Stimulated activated CD8-positive, alpha-beta memory T cell treated with anti-CD3 and anti-CD28 coated beads, Interleukin-4, amount 100 ng/mL, for 4 hours (primary cell): ENCODE data around the gene CHERP.
"Not testable (repeated sequence)": the region's sequence is repeated elsewhere in the genome, so short reads cannot be mapped to it uniquely, and the experiment has no call there.

Source experiments
- DNase-seq, 2 donors: peaks; one replicate each; pipeline ENCODE4 v3.0.0-alpha.2; 2020; ENCODE audit warnings: low read depth in 2 of 2, low spot score in 1 of 2

The CHERP gene

GRCh38 chr19:16577531-16577985 lies 35.3 kb upstream of the CHERP start:
- DNase-seq = no peak

- DNase-seq = no peak
These were observed 34.7 kb upstream of the CHERP start for GRCh38 chr19:16576690-16577530.

DNA sequence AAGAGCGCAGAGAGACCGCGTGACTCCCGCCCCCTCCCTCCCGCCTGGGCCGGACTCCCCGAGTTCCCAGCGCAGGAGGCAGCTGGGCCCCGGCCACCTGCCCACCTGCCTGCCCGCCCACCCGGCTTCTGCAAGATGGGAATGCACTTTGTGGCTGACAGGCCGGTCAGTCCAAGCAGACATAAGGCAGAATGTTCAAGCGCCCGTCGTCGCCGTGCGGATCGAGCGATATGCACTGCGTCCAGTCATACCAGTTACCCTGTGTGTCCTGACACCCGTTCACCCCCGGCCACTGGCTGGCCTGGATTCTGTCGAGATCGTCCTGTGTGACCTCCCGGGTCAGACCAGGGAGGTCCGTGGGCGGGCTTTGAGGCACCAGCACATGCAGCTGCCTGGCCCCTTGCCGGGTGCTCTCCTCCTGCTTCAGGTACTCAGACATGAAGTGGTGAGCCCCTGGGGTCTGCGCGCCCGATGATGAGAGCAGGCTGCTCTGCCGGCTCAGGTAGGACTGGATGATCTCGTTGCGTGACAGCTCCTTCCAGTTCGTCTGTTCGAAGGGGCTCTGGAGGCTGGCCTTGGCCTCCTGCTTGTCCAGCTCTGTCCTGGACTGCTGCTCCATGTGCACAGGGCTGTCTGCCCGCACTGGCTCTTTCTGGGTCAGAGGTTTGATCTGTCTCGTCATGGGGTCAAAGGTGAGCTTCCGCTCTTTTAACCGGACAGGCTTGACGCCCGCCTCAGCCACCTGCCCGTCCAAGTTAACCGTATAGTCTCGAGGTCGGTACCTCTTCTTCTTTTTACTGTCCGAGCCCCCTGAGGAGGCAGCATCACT lies 33.8 kb upstream of the CHERP start:
- no peak for DNase-seq

DNA sequence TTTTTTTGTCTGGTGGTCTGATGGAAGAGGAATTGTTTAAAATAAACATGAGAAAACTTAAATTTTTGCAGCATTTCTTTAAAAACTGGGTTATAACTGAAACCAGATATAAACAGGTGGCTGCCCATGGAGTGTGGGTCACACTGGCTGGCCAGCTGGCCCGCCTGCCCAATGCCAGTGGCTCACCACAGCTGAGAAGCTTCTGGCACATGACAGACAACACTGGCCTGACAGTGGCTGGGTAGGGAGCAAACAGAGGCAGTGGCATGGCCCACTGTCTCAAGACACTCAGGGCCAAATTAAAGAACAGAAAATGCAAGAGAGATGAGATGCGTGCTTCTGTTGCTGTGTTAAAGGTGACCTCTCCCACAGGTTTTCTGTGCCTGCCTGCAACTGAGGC lies 33.0 kb upstream of the CHERP start:
- no peak for DNase-seq

DNA sequence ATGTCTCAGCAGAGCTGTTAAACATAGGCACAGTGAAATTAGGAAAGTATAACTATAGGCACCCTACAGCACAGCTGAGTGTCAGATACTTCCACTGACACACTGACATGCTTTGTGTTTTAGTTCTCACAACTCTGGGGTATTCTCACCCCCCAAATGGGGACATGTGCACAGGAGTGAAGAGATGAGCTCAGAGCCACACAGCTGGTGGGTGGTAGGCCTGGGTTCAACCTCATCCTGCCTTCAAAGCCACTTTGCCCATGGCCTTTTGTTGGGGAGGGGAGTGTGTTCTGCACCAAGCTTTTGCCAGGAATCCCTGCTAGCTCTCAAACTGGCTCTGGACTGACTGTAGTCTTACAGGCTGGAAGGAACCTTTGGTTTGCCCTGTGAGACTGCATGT lies 31.7 kb upstream of the CHERP start:
- no peak for DNase-seq

DNA sequence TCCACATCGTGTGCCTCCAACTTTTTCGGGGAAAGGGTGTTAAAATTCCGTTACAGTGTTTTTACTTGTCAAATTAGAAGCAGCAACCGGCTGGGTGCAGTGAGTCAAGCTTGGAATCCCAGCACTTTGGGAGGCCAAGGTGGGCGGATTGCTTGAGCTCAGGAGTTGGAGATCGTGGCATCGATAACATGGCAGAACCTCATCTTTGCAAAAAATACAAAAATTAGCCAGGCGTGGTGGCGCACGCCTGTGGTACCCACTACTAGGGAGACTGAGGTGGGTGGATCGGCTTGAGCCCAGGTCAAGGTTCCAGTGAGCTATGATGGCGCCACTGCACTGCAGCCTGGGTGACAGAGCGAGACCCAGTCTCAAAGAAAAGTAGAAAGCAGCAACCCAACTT lies 31.1 kb upstream of the CHERP start:
- no peak for DNase-seq

DNA sequence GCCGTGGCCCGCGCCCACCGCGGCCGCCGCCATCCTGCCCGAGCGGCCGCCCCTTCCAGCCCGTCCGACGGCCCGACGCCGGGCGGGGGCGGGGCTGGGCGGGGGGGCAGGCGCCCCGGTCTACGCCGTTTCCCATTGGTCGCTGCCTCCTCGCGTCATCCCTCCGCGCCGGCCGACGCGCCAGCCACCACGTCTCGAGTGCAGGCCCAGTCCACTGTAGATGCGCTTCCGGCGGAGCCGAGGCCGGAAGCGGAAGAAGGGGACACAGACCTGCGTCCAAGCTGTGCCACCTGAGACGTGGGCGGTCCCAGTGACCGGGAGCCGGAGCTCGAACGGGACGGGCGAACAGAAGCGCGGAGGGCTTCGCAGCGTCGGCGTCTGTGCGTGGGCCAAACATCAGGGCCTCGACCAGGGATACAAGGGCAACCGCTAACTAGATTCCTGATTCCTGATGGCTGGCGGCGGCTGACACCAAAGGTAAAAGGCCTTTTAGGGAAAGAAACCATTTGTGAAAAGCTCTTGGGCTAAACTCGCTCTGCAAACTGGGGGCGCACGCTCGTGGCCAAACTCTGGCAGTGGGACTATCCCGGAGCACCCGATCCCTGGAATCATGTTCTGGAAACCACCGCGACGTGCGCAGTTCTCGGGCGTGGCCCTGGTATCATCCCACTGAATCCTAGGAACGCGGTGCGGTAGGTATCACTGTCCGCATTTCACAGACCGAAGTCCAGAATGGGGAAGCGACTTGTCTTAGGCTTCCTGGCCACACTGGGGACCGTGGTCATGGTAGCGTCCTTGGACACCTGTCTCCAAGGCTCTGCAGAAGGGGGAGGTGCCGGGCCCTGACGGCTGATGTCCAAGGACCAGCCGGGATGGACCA lies 30.3 kb upstream of the CHERP start, which contains the start of gene SLC35E1:
SLC35E1 (minus strand) TSS at position 84 of the 880 bp plus-strand sequence; CDS start at position 33, 51 bp downstream.
- peak; percentile 76 to 88 for DNase-seq

- no peak for DNase-seq
These were observed 29.6 kb upstream of the CHERP start for GRCh38 chr19:16571822-16572331.

DNA sequence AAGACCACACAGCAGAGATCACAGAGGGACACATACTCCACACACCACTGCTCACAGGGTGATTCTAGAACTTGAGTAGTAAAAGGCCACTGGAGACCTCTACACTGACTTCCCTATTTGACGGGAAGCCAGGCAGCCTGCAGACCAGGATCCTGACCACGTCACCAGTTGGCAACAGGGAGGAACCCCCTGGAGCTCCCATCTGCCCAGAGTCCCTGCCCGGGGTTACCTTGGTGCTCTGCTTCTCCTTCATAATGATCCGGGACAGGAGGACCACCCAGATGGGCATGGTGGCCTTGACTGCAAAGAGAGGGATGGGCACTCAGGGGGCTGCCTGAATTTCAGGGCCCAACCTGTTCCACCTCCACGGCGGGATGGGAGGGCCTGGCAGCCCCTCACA lies 29.0 kb upstream of the CHERP start:
- no peak for DNase-seq

- DNase-seq = no peak
These were observed 27.5 kb upstream of the CHERP start for GRCh38 chr19:16569609-16570320.

GRCh38 chr19:16566702-16567101 lies 24.5 kb upstream of the CHERP start:
- no peak for DNase-seq

- DNase-seq = peak; percentile 46 to 49
These were observed 23.9 kb upstream of the CHERP start for GRCh38 chr19:16566161-16566560.

DNA sequence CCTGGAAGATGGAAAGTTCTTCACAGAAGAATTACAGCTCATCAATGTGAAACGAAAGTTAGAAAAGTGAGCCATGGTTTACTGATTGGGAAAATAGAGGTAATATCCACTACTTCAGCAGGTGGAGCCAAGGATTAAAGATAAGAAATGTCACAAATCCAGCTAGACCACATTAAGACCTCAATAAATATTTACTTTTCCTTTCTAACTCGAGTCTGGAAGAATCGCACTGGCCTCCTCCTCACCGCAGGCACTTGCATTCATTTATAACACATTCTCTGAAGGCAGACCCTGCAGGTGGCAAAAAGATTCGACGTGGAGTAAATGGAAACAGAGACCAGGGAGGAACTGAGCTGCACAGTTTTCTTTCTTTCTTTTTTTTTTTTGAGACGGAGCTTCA lies 22.6 kb upstream of the CHERP start:
- DNase-seq = no peak

DNA sequence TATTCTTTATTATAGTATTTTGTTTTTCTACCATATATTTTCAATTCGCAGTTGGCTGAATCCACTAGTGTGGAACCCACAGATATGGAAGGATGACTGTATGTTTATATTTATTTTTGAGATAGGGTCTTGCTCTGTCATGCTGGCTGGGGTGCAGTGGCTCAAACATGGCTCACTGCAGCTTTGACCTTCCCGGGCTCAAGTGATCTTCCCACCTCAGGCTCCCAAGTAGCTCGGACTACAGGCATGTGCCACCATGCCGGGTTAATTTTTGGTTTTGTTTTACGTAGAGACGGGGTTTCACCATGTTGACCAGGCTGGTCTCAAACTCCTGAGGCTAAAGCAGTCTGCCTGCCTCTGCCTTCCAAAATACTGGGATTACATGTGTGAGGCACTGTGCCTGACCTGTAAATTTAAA lies 20.4 kb upstream of the CHERP start:
- no peak for DNase-seq

DNA sequence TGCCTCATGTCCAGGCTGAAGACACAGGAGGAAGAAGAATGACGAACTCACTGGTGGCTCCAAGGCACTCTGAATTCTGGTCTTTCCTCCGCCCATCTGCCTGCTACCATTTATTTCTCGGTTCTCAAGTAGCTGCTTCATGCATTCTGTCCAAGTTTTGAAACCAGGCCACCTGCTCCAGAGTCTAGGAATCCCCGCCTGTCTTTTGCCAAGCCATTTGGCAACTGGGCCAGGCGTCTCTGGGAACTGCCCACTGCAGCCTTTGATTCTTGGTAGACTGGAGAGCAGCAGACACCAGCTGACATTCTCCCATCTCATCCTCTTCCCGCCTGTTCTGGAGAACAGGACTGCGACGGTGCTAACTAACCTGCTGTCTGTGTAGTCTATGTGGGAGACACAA lies 19.1 kb upstream of the CHERP start:
- DNase-seq = no peak

- no peak for DNase-seq
These were observed 17.6 kb upstream of the CHERP start for GRCh38 chr19:16559780-16560276.

DNA sequence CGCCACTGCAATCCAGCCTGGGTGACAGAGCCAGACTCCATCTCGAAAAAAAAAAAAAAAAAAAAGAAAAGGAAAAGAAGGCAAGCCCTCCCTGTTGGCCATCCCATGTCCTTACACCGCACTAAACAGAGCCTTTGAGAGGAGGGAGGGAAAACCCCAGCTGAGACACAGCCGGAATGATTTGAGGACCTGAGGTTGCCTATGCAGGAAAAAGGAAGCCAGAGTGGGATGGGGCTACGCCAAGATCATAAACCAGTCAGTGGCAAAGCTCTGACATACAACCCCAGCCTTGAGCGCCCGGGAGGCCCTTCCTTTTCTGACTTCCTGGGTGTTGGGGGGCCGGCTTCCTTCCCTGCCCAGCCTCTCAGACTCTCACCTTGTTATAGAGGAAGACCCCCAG lies 12.5 kb upstream of the CHERP start:
- DNase-seq = no peak

- DNase-seq = not testable (repeated sequence)
These were observed 9.7 kb upstream of the CHERP start for GRCh38 chr19:16551902-16552301.

DNA sequence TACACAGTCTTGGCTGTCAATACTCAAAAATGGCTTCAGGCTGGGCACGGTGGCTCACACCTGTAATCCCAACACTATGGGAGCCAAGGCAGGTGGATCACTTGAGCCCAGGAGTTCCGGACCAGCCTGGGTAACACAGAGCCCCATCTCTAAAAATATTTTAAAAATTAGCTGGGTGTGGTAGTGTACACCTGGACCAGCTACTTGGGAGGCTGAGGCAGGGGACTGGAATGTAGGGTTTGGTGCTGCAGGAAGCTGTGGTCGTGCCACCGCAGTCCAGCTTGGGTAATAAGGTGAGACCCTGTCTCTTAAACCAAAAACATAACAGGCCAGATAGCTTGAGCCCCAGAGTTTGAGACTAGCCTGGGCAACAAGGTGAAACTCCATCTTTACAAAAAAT lies 6.7 kb upstream of the CHERP start:
- no peak for DNase-seq
